ENCODE measurements around the gene BRD3OS. TPM values are rescaled to one million over a fixed set of nuclear protein-coding genes. Genes with fewer than 3 reads are reported as not detected.

Gene BRD3OS
- total RNA-seq, 1 donor from 2014 or later, result 31.6 TPM

Other genes starting within 250 kb of the BRD3OS start
- gene VAV2, start 33.2 kb upstream of the BRD3OS start, total RNA-seq (ENCODE audit: unreplicated experiment), result 270 TPM
- 128 TPM for gene BRD3, start 42.5 kb downstream of the BRD3OS start, total RNA-seq (ENCODE audit: unreplicated experiment)
- 45.9 TPM for gene WDR5, start 110.6 kb downstream of the BRD3OS start, total RNA-seq (ENCODE audit: unreplicated experiment)
- 121 TPM for gene RNU6ATAC, start 139.1 kb downstream of the BRD3OS start, total RNA-seq (ENCODE audit: unreplicated experiment)

All from glutamatergic neuron (in vitro differentiated cells).